ENCODE measurements around the gene PSTPIP2.
"Not testable (repeated sequence)": the region's sequence is repeated elsewhere in the genome, so short reads cannot be mapped to it uniquely, and the experiment has no call there.

The PSTPIP2 gene

DNA sequence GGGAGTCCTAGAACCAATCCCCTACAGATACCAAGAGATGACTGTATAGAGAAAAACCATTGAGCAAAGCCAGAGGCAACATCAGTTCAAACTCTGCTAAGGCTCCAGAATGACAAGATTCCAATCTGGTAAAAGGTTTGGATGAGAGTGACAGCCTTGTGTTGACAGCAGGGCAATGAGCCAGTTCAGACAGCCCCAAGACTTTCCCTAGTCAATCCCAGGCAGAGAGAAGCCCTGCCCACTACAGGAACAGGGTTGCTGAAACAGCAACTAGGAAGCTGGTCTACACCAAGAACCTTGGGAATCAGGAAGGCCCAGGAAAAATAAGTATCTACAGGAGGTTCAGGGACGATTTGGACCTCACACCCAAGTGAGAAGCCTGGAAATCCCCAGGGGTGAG lies 3.3 kb downstream of the PSTPIP2 start:
- no peak for DNase-seq

DNA sequence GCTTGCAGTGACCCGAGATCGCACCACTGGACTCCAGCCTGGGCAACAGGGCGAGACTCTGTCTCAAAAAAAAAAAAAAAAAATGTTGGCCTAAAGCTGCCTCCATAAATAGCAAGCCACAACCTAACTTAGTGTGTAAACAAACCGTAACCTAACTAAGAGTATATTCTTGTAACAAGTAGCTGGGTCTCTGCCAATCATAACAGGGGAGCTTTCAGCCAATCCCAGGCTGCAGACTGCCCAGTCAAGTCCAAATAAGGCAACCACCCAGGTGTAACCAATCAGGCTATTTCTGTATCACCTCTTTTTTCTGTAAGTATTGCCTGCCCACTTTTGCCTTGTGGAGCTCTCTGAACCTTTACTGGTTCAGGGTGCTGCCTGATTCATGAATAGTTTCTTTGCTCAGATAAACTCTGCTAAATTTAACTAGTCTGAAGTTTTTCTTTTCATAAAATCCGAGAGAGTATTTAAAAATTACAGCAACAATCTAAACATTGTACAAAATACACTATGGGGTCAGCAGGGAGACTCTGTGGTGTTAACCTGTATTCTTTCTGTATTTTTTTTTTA lies 4.5 kb downstream of the PSTPIP2 start:
- DNase-seq = no peak

DNA sequence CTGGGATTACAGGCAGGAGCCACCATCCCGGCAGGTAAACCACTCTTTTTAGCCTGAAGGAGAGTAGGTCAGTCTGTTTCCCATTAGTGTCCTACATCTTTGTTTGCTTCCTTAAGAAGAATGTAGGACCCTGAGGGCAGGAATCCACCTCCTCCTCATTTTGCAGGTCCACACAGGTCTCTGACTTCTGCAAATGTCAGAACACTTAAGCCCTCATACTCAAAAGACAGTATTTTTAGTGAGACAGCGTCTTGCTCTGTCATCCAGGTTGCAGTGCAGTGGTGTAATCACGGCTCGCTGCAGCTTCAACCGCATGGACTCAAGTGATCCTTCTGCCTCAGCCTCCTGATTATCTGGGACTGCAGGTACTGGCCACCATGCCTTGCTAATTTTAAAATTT lies 9.3 kb downstream of the PSTPIP2 start:
- no peak for DNase-seq

DNA sequence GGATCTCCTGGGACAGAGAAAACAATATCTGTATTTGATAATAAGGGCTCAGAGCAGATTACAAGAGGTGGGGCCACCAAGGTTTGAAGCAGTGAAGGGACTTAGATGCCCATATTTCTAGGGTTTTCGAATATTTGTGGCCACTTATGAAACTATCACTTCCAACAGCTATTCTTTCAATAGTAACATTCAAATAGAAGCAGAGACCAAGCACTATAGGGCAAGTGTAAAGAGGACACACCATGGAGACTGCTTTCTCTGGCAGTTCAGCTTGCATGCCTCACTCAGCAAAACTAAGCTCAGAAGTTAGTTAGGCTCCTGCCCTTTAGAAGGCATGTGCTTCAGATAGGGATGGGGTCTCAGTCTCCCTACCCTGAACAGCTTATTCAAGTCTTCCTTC lies 10.3 kb downstream of the PSTPIP2 start:
- DNase-seq = no peak

DNA sequence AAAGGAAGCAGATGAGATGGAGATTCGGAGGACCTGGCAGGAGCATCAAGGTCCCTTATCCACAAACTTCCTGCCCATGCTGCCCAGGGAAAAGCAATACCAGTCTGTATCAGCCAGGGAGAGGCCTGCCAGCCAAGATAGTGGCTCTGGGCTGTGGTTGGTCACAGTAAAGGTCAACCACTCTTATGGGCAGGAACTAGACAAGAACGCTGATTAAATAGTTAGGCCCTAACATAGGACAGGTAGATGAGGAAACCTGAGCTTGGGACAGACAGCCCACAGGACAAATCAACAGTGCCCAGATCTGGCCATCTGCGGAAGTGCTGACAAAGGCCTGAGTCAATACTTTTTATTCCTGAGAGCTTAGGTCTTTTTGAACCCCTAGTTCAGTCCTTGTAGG lies 10.7 kb downstream of the PSTPIP2 start:
- DNase-seq = no peak

DNA sequence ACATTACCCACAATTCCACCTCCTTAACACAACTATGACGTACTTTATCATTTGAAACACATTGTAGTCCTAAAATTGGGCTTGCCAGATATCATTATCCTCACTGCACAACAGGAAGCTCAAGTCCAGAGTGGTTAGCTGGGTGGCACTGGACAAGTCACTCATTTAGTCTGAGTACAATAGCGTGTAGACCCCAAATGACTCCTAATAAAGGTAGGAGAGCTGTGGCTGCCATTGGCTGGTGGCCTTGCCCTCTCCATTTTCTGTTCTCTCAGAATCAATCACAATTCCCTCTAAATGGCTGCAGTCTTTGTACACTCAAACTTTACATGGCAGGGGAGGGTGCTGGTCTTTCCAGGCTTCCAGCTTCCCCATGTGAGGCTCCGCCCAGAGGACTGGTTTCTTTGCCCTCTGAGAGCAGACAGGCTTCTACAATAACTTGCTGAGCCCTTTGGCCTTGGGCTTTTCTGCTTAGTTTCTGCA lies 11.7 kb downstream of the PSTPIP2 start:
- no peak for DNase-seq

DNA sequence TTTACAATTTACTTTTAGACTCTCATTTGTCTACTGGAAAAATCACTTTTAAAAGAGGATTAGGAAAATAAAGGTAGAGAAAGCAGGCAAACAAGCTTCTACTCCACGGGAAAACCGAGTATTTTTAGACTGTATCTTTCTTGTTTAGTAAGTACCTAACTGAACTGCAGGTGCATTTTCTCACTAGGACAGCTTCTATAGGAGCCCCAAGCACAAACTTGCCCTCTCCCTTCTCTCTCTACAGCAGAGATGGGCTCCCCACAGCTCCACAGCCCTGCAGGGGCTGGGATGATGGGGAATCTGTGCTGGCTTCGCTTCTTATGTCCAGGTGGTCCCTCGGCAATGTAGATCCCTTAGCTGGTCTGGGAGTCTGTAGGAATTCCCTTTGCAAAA lies 16.2 kb downstream of the PSTPIP2 start:
- no peak for DNase-seq

DNA sequence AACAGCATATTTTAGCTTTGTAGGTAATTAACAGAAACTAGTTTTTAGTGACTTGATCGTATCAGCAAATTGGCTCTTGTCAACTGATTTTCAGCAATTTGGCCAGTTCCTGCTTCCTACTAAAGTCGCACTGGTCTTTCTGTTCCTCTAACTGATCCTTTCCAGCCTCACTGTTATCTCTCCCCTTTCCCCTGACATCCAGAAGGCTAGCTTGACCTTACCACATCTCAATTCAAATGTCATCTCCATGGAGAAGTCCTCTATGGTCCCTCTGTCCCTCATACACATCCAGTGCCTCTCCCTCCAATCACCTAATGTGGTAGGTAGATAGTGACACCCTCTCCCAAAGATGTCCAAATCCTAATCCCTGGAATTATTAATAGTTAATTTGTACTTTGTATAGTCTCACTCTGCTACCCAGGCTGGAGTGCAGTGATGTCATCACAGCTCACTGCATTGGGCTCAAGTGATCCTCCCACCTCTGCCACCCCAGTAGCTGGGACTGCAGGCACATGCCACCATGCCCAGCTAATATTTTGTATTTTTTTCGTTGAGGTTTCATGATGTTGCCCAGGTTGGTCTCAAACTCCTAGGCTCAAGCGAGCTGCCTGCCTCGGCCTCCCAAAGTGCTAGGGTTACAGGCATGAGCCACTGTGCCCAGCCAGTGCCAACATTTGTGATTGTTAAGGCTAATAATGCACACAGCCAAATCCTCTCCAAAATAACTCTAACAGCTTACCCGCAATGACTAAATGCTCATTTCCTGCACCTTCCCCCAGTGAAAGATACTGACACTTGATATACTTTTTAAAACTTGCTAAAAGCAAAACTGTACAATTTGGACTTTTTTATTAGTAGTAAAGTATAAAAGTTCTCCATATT lies 16.9 kb downstream of the PSTPIP2 start:
- no peak for DNase-seq

DNA sequence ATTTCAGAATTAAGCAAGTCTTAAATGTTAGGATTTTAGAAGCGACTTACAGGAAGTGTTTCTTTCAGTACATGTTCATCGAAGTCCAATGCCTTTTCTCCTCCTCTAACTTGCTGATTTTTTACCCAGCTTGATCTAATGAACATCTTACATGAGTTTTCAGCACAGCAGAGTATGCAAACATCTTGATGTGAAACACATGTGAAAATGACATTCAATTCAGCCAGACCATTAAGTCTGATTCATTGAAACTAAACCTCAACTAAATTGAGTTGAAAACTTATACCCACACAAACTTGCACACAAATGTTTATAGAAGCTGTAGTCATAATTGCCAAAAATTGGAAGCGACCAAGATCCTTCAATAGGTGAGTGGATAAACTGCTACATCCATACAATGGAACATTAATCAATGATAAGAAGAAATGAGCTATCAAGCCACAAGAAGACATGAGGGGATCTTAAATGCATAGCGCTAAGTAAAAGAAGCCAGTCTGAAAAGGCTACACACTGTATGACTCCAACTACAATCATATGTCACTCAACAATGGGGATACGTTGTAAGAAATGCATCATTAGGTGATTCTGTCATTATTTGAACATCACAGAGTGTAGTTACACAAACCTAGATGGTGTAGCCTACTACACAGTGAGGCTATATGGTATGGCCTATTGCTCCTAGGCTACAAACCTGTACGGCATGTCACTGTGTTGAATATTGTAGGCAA lies 18.5 kb downstream of the PSTPIP2 start:
- DNase-seq = peak; percentile 75

DNA sequence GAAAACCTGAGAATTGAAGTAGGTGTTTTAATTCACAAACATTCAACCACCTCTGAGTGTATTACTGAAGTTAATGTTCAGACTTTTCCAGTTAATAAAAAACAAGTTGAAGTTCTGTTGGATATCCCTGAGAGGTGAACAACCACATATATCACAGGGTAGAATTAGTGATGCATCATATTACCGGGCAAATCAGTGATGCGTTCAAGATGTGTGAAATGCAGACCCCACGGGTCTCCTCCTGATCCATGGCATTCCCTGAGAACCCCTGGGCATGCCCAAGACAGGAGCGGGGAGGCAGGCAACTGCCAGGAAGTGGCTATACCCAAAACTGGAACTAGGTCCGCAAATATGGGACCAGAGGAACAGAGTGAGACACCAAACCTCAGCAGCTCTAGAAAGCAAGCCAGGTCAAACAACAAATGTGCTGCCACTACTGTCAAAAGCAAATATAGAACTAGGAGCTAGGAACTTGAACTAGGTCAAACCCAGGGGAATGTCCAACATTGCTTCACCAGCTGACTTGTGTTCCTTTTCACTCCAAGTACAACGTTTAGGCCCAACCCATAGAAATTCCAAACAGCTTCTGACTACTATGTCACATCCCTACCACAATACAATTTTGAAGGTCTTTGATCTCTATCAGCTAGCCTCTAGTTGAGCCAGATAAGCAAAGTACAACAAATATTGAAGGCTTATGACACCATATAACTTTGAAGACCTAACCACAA lies 20.2 kb downstream of the PSTPIP2 start:
- peak; percentile 52 for DNase-seq

DNA sequence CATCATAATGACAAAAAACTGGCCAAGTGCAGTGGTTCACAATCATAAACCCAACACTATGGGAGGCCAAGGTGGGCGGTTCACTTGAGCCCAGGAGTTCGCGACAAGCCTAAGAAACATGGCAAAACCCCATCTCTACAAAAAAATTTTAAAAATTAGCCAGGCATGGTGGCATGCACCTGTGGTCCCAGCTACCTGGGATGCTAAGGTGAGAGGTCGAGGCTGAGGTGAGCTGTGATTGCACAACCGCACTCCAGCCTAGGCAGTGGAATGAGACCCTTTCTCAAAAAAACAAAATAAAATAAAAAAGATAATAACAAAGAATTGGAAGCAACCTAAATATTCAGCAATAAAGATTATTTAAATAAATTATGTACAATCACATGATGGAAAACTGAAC lies 21.8 kb downstream of the PSTPIP2 start:
- DNase-seq = no peak

DNA sequence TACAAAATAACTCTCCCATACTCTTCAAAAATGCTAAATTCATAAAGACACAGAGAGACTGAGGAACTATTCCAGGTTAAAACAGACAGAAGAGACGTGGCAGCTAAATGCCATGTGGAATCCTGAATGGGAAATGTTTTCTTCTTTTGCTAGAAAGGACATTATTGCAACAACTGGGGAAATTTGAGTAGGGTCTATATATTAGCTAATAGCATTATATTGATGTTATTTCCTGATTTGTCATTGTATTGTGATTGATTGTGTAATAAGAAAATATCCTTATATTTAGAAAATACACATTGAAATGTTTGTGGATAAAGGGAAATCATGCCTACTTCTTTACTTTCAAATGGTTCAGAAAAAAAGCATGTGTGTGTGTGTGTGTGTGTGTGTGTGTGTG lies 23.4 kb downstream of the PSTPIP2 start:
- DNase-seq = no peak

DNA sequence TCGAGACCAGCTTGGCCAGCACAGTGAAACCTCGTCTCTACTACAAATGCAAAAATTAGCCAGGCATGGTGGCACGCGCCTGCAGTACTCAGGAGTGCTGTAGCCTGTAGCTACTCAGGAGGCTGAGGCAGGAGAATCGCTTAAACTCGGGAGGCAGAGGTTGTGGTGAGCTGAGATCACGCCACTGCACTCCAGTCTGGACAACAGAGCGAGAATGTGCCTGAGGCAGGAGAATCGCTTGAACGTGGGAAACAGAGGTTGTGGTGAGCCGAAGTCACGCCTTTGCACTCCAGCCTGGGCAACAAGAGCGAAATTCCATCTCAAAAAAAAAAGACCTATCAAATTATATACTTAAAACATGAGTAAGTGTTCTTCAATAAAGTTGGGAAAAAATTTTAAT lies 24.7 kb downstream of the PSTPIP2 start:
- DNase-seq = not testable (repeated sequence)

DNA sequence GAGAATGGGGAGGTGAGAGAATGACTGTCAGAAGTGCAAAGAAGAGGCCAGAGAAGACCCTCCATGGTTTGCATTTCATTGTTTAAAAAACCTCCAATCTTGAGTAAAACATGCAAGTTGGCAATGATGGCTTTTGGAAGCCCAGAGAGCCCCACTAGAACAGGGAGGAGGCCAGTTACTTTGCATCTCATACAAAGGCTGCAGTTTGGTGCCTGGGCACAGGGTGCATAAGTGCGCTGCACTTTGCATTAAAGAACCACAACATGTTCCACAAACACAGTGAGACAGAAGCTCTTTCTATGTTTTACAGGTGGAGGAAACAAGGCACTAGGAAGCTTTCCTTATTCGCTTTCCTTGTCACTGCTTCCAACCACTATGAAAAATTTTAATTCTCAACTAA lies 25.4 kb downstream of the PSTPIP2 start:
- DNase-seq = no peak

DNA sequence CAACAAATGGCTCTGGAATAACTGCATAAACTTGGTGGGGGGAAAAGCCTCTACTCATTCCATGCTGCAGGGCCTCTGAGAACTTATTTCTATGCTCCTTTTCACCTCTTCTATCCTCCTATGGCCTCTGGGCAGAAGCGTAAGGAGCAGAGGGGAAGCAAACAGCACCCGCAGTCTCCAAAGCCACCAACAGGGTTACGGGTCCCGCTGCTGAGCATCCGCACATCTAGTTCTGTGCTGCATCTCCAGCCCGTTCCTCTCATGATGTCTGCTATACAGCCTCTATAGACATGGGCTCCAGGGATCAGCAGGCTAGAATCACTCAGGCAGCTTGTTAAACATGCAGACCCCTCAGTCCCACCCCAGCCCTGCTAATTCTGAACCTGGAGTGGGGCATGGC lies 25.9 kb downstream of the PSTPIP2 start:
- no peak for DNase-seq

DNA sequence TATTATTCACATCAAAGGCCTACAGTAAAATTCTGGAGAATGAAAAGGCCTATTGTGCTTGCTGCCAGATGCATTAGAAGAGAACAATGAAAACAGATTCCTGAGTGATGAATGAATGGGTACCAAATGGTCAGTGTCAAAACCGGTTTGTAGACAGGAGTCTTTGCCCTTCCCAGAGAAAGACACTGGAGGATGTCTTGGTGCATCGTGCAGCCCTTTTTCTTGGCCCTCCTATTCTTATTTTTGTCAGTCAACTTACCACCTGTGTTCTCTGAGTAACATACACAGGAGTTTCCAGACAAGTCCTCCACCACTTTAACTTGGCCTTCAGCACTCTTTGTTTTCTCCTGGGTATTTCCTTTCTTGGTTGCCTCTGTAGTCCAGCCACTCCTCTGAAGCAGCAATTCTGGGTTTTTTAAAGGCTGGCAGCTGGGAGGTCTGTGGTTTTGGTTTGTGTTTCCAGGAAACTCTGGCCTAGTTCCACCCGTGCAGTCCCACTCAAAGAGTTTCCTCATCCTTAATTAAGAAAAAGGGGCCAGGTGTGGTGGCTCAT lies 29.4 kb downstream of the PSTPIP2 start:
- DNase-seq = peak; percentile 64

DNA sequence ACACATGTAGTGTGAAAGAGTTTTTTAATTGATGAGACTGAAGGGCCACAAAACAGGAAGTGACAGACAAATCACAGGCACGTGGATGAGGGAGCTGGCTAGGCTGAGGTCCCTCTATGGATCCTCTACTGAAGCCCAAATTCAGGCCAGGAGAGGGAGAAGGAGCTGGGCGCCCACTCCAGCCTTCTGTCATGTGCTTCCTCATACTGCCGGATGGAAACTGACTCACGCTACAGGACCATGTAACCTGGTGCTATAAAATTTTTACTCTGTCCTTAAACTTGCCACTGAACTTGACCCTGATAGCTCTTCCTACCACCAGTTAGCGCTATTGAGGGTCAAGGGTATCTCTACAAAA lies 31.3 kb downstream of the PSTPIP2 start:
- no peak for DNase-seq

DNA sequence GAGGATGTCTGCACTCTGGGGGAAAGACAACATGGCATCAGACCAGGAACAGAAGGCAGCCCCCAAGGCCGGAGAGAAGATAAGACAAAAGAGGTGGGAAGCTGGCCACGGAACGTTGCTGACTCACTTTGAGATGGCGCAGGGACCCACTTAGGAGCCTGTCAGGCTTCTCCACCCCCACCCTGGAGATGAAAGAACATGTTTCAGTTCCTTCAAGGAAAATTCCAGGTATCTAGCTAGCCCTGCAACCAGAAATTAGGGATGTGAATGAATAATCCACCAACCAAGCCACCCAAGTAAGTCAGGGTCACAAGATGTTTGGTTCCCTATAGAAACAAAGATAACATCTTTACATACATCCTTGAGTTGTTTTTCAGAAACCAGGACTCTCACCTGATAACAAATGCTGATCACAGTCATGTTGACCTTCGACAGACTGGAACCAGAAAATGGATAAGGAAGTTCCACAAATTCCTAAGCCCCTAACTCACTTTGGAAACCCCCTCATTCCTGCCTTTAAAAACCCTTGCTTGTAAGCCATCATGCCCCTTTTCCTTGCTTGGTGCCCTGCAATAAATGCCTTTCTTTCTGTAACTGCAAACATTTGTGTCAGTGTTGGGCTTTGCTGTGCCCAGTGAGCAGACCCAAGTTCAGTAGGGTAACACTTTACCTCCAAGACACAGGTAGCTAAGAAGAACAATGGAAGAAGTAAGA lies 31.9 kb downstream of the PSTPIP2 start:
- no peak for DNase-seq

DNA sequence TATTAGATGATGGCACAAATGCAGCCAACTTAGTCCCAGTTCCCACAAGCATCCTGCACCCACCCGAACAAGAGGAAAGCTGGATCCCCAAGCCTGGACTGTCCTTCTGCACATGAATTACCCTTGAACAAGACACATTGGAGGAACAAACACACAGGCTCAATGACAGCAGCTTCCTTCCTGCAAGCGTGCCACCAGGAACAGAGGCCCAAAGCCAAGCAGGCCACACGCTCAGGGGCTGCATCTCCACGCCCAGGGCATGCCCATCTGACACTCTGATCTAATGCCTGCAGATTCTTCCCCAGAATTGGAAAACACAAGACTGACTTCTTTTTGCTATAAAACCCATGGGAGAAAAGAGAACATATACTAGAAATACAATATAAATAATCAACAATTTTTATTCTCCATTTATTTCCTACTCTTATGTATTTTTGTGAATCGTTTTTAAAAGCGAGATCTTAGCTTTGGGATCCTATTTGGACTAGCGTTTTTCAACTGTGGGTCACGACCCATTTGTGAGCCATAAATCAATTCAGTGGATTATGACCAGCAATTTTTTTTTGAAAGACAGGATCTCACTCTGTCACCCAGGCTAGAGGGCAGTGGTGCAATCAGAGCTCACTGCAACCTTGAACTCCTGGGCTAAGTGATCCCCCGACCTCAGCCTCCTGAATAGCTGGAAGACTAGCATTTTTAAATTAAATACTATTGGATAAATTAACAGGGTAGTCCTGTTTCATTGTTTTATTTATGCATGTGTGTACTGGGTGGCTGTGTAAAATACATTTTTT lies 34.4 kb downstream of the PSTPIP2 start:
- DNase-seq = no peak

DNA sequence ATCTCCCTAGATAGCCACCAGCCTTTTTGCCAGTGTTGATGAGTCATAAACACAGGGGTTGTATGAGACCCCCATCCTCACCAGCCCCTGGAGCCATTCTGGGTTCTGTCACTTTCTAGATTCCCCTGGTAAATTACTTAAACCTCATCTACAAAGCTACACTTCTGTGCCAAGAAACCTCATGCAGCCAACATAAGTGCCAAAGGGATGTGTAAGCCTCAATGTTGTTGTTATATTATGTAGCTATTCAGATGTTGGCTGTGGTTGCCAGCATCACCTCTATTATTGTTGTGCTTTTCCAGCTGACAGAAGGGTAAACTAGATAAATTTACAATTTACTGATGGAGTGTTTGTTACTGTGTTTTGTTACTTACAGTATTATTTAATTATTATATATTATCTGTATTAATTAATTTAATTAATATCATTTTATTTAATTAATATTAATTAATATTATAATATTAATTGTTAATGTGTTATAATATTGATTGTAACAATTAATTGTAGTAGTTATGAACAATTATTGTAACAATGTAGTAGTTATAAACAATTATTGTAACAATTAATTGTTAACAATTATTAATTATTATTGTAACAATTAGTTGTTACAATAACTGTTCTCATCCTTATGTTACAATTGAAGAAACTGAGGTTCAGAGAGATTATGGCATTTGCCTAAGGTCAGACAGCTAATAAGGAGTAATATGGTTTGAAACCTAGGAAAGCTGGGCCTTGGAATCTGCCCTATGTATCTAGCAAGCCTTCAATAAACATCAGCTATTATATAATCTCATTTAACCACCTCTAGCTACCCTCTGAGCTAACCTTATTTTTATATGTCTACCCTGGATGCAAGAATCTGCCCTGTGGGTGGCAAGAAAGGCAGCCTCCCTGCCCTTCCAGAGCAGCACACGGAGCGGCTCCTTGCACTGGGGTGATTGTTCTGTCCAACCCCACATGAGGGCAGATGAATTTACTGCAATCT lies 36.1 kb downstream of the PSTPIP2 start:
- DNase-seq = peak; percentile 40

Measured in fibroblast of upper back skin (primary cell).